Measurements from ENCODE around the gene TMCO4.

The TMCO4 gene

GRCh38 chr1:19744886-19745285 lies 54.8 kb downstream of the TMCO4 start:
- DNase-seq (ENCODE audit: low spot score): no peak

GRCh38 chr1:19744335-19744743 lies 55.4 kb downstream of the TMCO4 start:
- DNase-seq (ENCODE audit: low spot score): no peak

- no peak for DNase-seq (ENCODE audit: low spot score)
These were observed 55.9 kb downstream of the TMCO4 start for GRCh38 chr1:19743793-19744192.

- no peak for DNase-seq (ENCODE audit: low spot score)
These were observed 56.5 kb downstream of the TMCO4 start for GRCh38 chr1:19743180-19743579.

- DNase-seq (ENCODE audit: low spot score): no peak
These were observed 60.1 kb downstream of the TMCO4 start for GRCh38 chr1:19739628-19740027.

- no peak for DNase-seq (ENCODE audit: low spot score)
These were observed 61.0 kb downstream of the TMCO4 start for GRCh38 chr1:19738669-19739068.

- DNase-seq (ENCODE audit: low spot score): peak; percentile 18
These were observed 61.6 kb downstream of the TMCO4 start for GRCh38 chr1:19738076-19738475.

GRCh38 chr1:19737104-19737825 lies 62.5 kb downstream of the TMCO4 start:
- DNase-seq (ENCODE audit: low spot score): no peak

GRCh38 chr1:19735440-19736127 lies 64.1 kb downstream of the TMCO4 start:
- DNase-seq (ENCODE audit: low spot score): peak; percentile 20

- DNase-seq (ENCODE audit: low spot score): no peak
These were observed 65.2 kb downstream of the TMCO4 start for GRCh38 chr1:19734472-19734999.

GRCh38 chr1:19734056-19734455 lies 65.7 kb downstream of the TMCO4 start:
- no peak for DNase-seq (ENCODE audit: low spot score)

GRCh38 chr1:19733615-19734014 lies 66.1 kb downstream of the TMCO4 start:
- no peak for DNase-seq (ENCODE audit: low spot score)

GRCh38 chr1:19731311-19731821 lies 68.3 kb downstream of the TMCO4 start:
- DNase-seq (ENCODE audit: low spot score): no peak

- DNase-seq (ENCODE audit: low spot score): no peak
These were observed 68.9 kb downstream of the TMCO4 start for GRCh38 chr1:19730793-19731192.

GRCh38 chr1:19730232-19730631 lies 69.5 kb downstream of the TMCO4 start:
- DNase-seq (ENCODE audit: low spot score): no peak

- peak; percentile 19 for DNase-seq (ENCODE audit: low spot score)
These were observed 71.1 kb downstream of the TMCO4 start for GRCh38 chr1:19728413-19729145.

GRCh38 chr1:19725606-19726005 lies 74.1 kb downstream of the TMCO4 start:
- DNase-seq (ENCODE audit: low spot score): no peak

GRCh38 chr1:19723874-19724273 lies 75.8 kb downstream of the TMCO4 start:
- DNase-seq (ENCODE audit: low spot score): no peak

- no peak for DNase-seq (ENCODE audit: low spot score)
These were observed 78.7 kb downstream of the TMCO4 start for GRCh38 chr1:19720973-19721372.

- DNase-seq (ENCODE audit: low spot score): no peak
These were observed 79.5 kb downstream of the TMCO4 start for GRCh38 chr1:19720174-19720573.

- DNase-seq (ENCODE audit: low spot score): no peak
These were observed 82.2 kb downstream of the TMCO4 start for GRCh38 chr1:19717467-19717866.

Data from Ammon's horn (tissue), 1 donor.